GM12878 (cell line): Measurements from ENCODE around the gene TMEM132D. TPM values are rescaled to one million over a fixed set of nuclear protein-coding genes. Genes with fewer than 3 reads are reported as not detected.

ENCODE experiments used
- ATAC-seq: fragments of 200-7000 bp; cut with Tn5 transposase; 3 replicates; pipeline ENCODE4 v1.9.1; 2020; ENCODE audit warnings: mild to moderate bottlenecking, moderate library complexity
- BruUV-seq: library from RNA; stranded (reverse); fragments of 400-500 nt; replicated peaks from 2 replicates; lab custom pipeline; 2021; lab: Mats Ljungman, UMichigan
- CTCF ChIA-PET: fragments of 300-600 bp; sonication (Branson Sonifier 250); formaldehyde crosslinking; extraction: SDS; loops from one replicate; lab custom pipeline; 2021; ENCODE audit warnings: inconsistent platforms; lab: Yijun Ruan, JAX
- POLR2A ChIA-PET: fragments of 350-600 bp; formaldehyde crosslinking; extraction: SDS; loops from one replicate; lab custom pipeline; 2021; ENCODE audit warnings: inconsistent platforms; lab: Charles Lee
- RAD21 ChIA-PET: fragments of 300-600 bp; sonication (Branson Sonifier 250); formaldehyde crosslinking; loops from one replicate; lab custom pipeline; 2023; ENCODE audit warnings: antibody characterized with exemption; ENCODE audit not compliant: unreplicated experiment; lab: Charles Lee
- SMC1A ChIA-PET: fragments of 300-600 bp; sonication (Branson Sonifier 250); formaldehyde crosslinking; loops from one replicate; lab custom pipeline; 2023; ENCODE audit not compliant: unreplicated experiment, uncharacterized antibody; lab: Charles Lee
- DNase-seq: peaks from one replicate; pipeline ENCODE4 v3.0.0-alpha.2; 2011; ENCODE audit warnings: low read depth, low spot score
- FAIRE-seq: peaks from 3 replicates; lab custom pipeline; 2011; peaks lifted over from hg19 to GRCh38; lab: Jason Lieb, UNC
- H2AFZ ChIP-seq: 2 replicates; pipeline ENCODE4 v1.6.0; 2011; ENCODE audit warnings: low read depth, low read length, control low read depth; ENCODE audit not compliant: control insufficient read depth
- H3K27ac ChIP-seq: 2 replicates; pipeline ENCODE4 v1.5.1; 2011; ENCODE audit warnings: control low read depth; ENCODE audit not compliant: control insufficient read depth, insufficient read depth
- H3K27me3 ChIP-seq, 2 experiments: replicated peaks in 1 of 2; 2 replicates each; pipeline versions ENCODE4 v1.6.0 to v1.6.1; 2011; ENCODE audit warnings: low read length in 1 of 2; ENCODE audit not compliant: control insufficient read depth in 2 of 2, insufficient read depth in 2 of 2
- H3K36me3 ChIP-seq, 2 experiments: 2 replicates each; pipeline ENCODE4 v1.5.1; 2011; ENCODE audit warnings: low read length in 1 of 2; ENCODE audit not compliant: control insufficient read depth in 2 of 2, insufficient read depth in 2 of 2
- H3K4me1 ChIP-seq: 2 replicates; pipeline ENCODE4 v1.6.1; 2011; ENCODE audit warnings: mild to moderate bottlenecking, low read length, moderate library complexity, mixed read lengths; ENCODE audit not compliant: control insufficient read depth, insufficient read depth
- H3K4me2 ChIP-seq: 2 replicates; pipeline ENCODE4 v1.6.0; 2011; ENCODE audit warnings: control low read depth; ENCODE audit not compliant: control insufficient read depth, insufficient read depth
- H3K4me3 ChIP-seq: fragments of 200-600 bp; sonication (generic); 2 replicates; pipeline ENCODE4 v1.5.1; 2016
- H3K79me2 ChIP-seq: 2 replicates; pipeline ENCODE4 v1.6.0; 2011; ENCODE audit warnings: low read length; ENCODE audit not compliant: control insufficient read depth, insufficient read depth
- H3K9ac ChIP-seq: 2 replicates; pipeline ENCODE4 v1.8.0; 2011; ENCODE audit warnings: low read length, control low read depth, mixed read lengths; ENCODE audit not compliant: control insufficient read depth, insufficient read depth
- H3K9me3 ChIP-seq: replicated peaks from 3 replicates; pipeline ENCODE4 v1.5.1; 2011; ENCODE audit warnings: mild to moderate bottlenecking, low read length; ENCODE audit not compliant: control insufficient read depth, insufficient read depth
- H4K20me1 ChIP-seq: 2 replicates; pipeline ENCODE4 v1.6.0; 2011; ENCODE audit not compliant: control insufficient read depth, insufficient read depth
- JUND ChIP-seq: IDR thresholded peaks from 2 replicates; pipeline ENCODE4 v1.6.1; 2012; ENCODE audit warnings: low read depth, mild to moderate bottlenecking, low read length, improper control_type of control experiment, moderate library complexity
- MEF2A ChIP-seq: IDR thresholded peaks from 2 replicates; pipeline ENCODE4 v1.6.1; 2011; ENCODE audit warnings: low read depth, mild to moderate bottlenecking, low read length, moderate library complexity; ENCODE audit not compliant: insufficient read depth
- NFYB ChIP-seq: IDR thresholded peaks from 2 replicates; pipeline ENCODE4 v1.6.1; 2011; ENCODE audit warnings: low read depth, mild to moderate bottlenecking, low read length, improper control_type of control experiment, moderate library complexity; ENCODE audit not compliant: insufficient read depth
- RAD51 ChIP-seq: fragments of 450-650 bp; IDR thresholded peaks from 2 replicates; pipeline ENCODE4 v1.6.1; 2016; ENCODE audit warnings: moderate library complexity, mild to moderate bottlenecking, inconsistent platforms
- RFX5 ChIP-seq: IDR thresholded peaks from 2 replicates; pipeline ENCODE4 v1.6.1; 2011; ENCODE audit warnings: low read depth, low read length, improper control_type of control experiment
- SIX5 ChIP-seq: IDR thresholded peaks from 2 replicates; pipeline ENCODE4 v1.6.1; 2011; ENCODE audit warnings: mild to moderate bottlenecking, low read depth, low read length, moderate library complexity; ENCODE audit not compliant: severe bottlenecking
- ZBTB33 ChIP-seq: fragments of 450-650 bp; IDR thresholded peaks from 2 replicates; pipeline ENCODE4 v1.6.1; 2017; ENCODE audit warnings: mild to moderate bottlenecking
- ZSCAN29 ChIP-seq: fragments of 450-650 bp; IDR thresholded peaks from 2 replicates; pipeline ENCODE4 v1.6.1; 2017; ENCODE audit warnings: mild to moderate bottlenecking, moderate library complexity
- WGBS: methylation state at CpG from one replicate; pipeline ENCODE4 v1.1.6; 2016; ENCODE audit warnings: low lambda C conversion rate; ENCODE audit not compliant: insufficient replicate concordance, insufficient coverage; ENCODE audit errors: missing lambda C conversion rate; 5-methylcytosine and 5-hydroxymethylcytosine counted together
- in situ Hi-C: fragments of 300-500 bp; cut with MboI; formaldehyde crosslinking; loops from 9 replicates; pipeline ENCODE4 v1.14.3; 2018; ENCODE audit warnings: mixed read lengths
- intact Hi-C: fragments of 100-400 bp; cut with micrococcal nuclease; formaldehyde crosslinking; loops from one replicate; pipeline ENCODE4 v1.14.2; 2022; ENCODE audit not compliant: unreplicated experiment
- polyA plus RNA-seq, 11 experiments: library from polyadenylated mRNA; depleted of rRNA in 4 of 11; unstranded in 6 of 11; stranded (reverse) in 5 of 11; fragments of >200 nt; fragmentation: Nextera tagmentation in 4 of 11; fragmentation: Illumina TruSeq in 1 of 11; extraction: Ambion mirVana in 4 of 11; extraction: Trizol in 1 of 11; gene quantifications; 1 replicate in 1 of 11; 2 replicates in 10 of 11; pipeline versions ENCODE4 v1.2.1 to v1.2.3, GENCODE V29; 2011 to 2016; ENCODE audit warnings: inconsistent platforms in 2 of 11, missing spikeins in 2 of 11, low read depth in 1 of 11
- total RNA-seq, 4 experiments: library from RNA; depleted of rRNA in 3 of 4; stranded (reverse); fragments of >200 nt in 3 of 4; fragmentation: Illumina TruSeq in 1 of 4; extraction: Trizol in 1 of 4; gene quantifications; 2 replicates each; pipeline versions ENCODE4 v1.2.1 to v1.2.3, GENCODE V29; 2013 to 2021

TMEM132D gene
- total and polyA plus RNA-seq, 10 of the 15 experiments (the other 5 are each of a cell fraction or from before 2014, with no cell fraction given): under 0.01 to 0.12 (median 0.02) TPM; not detected in 3

DNA sequence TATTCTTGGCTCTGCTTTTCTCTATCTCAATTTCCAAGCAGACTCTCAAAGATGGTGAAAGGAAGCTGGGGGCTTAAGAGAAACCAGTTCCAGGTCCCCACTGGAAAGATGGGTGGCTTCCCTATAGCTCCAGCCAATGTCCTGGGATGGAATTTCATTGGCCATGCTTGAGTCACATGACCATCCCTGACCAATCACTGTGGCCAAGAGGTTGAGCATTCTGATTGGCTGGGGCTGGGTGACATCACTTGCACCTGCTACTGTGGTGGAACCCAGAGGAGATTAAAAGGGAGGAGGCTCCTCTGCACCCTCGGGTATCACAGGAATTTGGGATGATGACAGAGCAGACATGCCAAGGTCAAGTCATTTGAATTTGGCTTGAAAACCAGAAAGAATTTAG is 436.5 kb downstream of the TMEM132D start:
- FAIRE-seq: no peak
- 0% methylated on average over 1 of the region's 1 CpG for WGBS
- RAD21 ChIA-PET: no interaction called here

DNA sequence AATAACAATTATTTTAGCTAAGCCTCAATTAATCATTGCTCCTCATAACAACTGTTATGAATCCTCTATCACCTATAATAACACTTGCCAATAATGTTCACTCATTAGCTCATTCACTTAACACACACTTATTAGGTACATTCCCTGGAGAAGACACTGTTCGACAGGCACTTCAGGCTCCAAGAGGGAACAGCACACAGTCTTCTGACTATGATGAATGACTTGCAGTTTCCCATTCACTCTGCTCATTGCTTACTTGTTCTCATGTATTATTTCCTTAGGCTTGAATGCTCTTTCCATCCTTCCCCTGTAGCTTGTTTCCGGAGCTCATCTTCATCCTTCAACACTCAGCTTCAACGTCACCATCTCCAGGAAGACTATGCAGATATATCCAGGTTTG is 437.3 kb downstream of the TMEM132D start:
- Histone ChIP-seq H3K27me3 (no peaks in the 10 kb centered on the region), H3K4me3 (no peak overlapping the region), H2AFZ (no peak overlapping the region), H3K79me2 (no peaks in the 10 kb centered on the region), H3K36me3 (no peaks in the 10 kb centered on the region), H3K4me2 (no peak overlapping the region), H3K27ac (no peak overlapping the region), H3K9me3 (no peaks in the 10 kb centered on the region), H3K9ac (no peak overlapping the region), H3K4me1 (no peaks in the 10 kb centered on the region), H4K20me1 (no peaks in the 10 kb centered on the region)
- ATAC-seq (no peak), DNase-seq (no peak), FAIRE-seq (no peak)
- POLR2A ChIA-PET: no interaction called here
- 71% methylated on average over 3 of the region's 3 CpGs for WGBS
- TF ChIP-seq ZSCAN29 (no peak), RAD51 (no peak), RFX5 (no peak), ZBTB33 (no peak), MEF2A (no peak), JUND (no peak)
- in situ Hi-C loops: no loop called here
- CTCF ChIA-PET: no interaction called here
- BruUV-seq: no TSS peak
- SMC1A ChIA-PET: interaction anchor here (0.5 to 0.6 kb wide), 2 partner anchors 55 to 414 kb away, joined by 3 to 4 read pairs; no protein-coding TSS in a partner anchor
- intact Hi-C loops: no loop called here
- RAD21 ChIA-PET: no interaction called here

More for the DNA sequence above, 436.5 kb downstream of the TMEM132D start:
- H3K9me3 ChIP-seq: no peaks in the 10 kb centered on the region
- ChIA-PET POLR2A (no interaction called here), SMC1A (interaction anchor here (1.3 kb wide), 1 partner anchor 9 kb away, joined by 4 read pairs; no protein-coding TSS in a partner anchor), CTCF (interaction anchor here (0.6 kb wide), 1 partner anchor 598 kb away, joined by 3 read pairs; no protein-coding TSS in a partner anchor)
- H3K4me2 ChIP-seq: no peak overlapping the region
- ATAC-seq: no peak
- H2AFZ ChIP-seq: no peak overlapping the region
- H3K36me3 ChIP-seq: no peaks in the 10 kb centered on the region
- H4K20me1 ChIP-seq: no peaks in the 10 kb centered on the region
- H3K9ac ChIP-seq: no peak overlapping the region
- no TSS peak for BruUV-seq
- no peaks in the 10 kb centered on the region for H3K4me1 ChIP-seq
- TF ChIP-seq NFYB (peak; percentile 37; the same call in 1 of the 2 replicates), SIX5 (no peak)
- in situ Hi-C loops (no loop called here), intact Hi-C loops (no loop called here)
- H3K27me3 ChIP-seq: no peaks in the 10 kb centered on the region
- no peak overlapping the region for H3K4me3 ChIP-seq
- DNase-seq: no peak
- no peaks in the 10 kb centered on the region for H3K79me2 ChIP-seq
- no peak overlapping the region for H3K27ac ChIP-seq
